Tibial artery (tissue), 4 donors: ENCODE measurements around the gene DMD.

Experiments used
- DNase-seq, 2 donors: peaks; one replicate each; pipeline ENCODE4 v3.0.0-alpha.2; 2019
- H3K27ac ChIP-seq, 2 donors: fragments of 200-600 bp; sonication (generic) in 1 of 2; 1 replicate in 1 of 2; 2 replicates in 1 of 2; pipeline ENCODE4 v1.5.1; 2018 to 2019; ENCODE audit warnings: mild to moderate bottlenecking in 1 of 2
- H3K27me3 ChIP-seq, 2 donors: fragments of 200-600 bp; sonication (generic) in 1 of 2; one replicate each; pipeline versions ENCODE4 v1.5.1 to v1.6.0; 2016 to 2019
- H3K36me3 ChIP-seq, 3 donors: fragments of 200-600 bp; sonication (generic) in 2 of 3; one replicate each; pipeline ENCODE4 v1.5.1; 2016 to 2019; ENCODE audit warnings: mild to moderate bottlenecking in 2 of 3
- H3K4me1 ChIP-seq, 4 donors: fragments of 200-600 bp; sonication (generic) in 2 of 4; 1 replicate in 3 of 4; 2 replicates in 1 of 4; pipeline ENCODE4 v1.5.1; 2016 to 2019
- H3K4me3 ChIP-seq, 2 donors: fragments of 200-600 bp; sonication (generic) in 1 of 2; 1 replicate in 1 of 2; 2 replicates in 1 of 2; pipeline ENCODE4 v1.5.1; 2018 to 2019; ENCODE audit warnings: mild to moderate bottlenecking in 2 of 2
- H3K9me3 ChIP-seq, 3 donors: fragments of 200-600 bp; sonication (generic) in 1 of 3; one replicate each; pipeline ENCODE4 v1.5.1; 2016 to 2019
- intact Hi-C: fragments of 100-400 bp; cut with DNase I; formaldehyde crosslinking; loops from one replicate; pipeline ENCODE4 v1.15.0; 2023; ENCODE audit warnings: low total_unique reads
- TF ChIP-seq, protein P1 (sequence below), 2 experiments: fragments of 200-600 bp in 1 of 2; fragments of 450-650 bp in 1 of 2; IDR thresholded peaks; one replicate each; pipeline ENCODE4 v1.5.1; 2017 to 2019; ENCODE audit warnings: antibody characterized with exemption in 2 of 2, mild to moderate bottlenecking in 1 of 2, moderate library complexity in 1 of 2

DMD gene

DNA sequence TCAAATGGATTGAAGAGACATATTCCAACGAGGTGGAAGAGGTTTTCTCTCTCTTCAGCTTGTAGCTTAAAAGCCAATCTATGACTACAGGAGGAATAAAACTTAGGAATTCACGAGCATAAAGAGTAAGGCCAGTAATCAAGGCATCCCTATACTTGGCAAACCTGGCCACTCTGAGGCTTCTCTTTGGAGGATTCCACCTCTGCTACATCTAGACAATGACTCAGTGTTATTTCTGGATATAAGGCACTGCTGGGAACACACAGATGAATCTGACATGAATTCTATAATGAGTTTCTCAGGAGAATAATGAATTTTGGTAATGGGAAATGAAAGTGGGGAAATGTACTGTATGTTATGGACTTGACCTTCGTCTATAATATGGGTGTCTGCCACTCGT is 1123.7 kb downstream of the DMD start:
- TF ChIP-seq, protein P1, sequence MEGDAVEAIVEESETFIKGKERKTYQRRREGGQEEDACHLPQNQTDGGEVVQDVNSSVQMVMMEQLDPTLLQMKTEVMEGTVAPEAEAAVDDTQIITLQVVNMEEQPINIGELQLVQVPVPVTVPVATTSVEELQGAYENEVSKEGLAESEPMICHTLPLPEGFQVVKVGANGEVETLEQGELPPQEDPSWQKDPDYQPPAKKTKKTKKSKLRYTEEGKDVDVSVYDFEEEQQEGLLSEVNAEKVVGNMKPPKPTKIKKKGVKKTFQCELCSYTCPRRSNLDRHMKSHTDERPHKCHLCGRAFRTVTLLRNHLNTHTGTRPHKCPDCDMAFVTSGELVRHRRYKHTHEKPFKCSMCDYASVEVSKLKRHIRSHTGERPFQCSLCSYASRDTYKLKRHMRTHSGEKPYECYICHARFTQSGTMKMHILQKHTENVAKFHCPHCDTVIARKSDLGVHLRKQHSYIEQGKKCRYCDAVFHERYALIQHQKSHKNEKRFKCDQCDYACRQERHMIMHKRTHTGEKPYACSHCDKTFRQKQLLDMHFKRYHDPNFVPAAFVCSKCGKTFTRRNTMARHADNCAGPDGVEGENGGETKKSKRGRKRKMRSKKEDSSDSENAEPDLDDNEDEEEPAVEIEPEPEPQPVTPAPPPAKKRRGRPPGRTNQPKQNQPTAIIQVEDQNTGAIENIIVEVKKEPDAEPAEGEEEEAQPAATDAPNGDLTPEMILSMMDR (IDR thresholded peaks at IDR 0.05), result no peak
- no peaks in the 10 kb centered on the region for H3K36me3 ChIP-seq
- no peak overlapping the region for H3K4me3 ChIP-seq
- no peaks in the 10 kb centered on the region for H3K9me3 ChIP-seq
- H3K4me1 ChIP-seq, result no peaks in the 10 kb centered on the region
- intact Hi-C loops, result no loop called here
- no peak overlapping the region for H3K27ac ChIP-seq
- no peak for DNase-seq
- H3K27me3 ChIP-seq, result no peaks in the 10 kb centered on the region

DNA sequence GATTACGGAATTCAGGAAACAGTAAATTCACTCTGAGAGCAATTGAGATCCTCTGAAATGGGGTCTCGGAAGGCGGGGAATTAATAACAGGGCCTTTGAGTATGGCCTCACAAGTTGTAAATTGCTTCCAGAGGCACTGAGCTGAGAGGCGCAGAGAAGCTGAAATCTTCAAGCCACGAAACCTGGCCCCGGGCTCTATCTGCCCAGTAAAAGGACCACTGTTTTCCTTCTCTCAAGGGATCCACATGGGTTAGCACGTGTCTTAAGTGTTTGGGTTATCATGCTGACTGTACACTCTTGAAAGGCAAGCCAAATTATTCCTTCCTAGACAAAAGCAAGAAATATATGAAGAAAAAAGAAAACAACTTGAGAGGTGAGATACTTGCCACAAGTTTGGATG is 1126.6 kb downstream of the DMD start:
- Histone ChIP-seq H3K27me3 (no peaks in the 10 kb centered on the region), H3K9me3 (no peaks in the 10 kb centered on the region)
- intact Hi-C loops, result no loop called here

DNA sequence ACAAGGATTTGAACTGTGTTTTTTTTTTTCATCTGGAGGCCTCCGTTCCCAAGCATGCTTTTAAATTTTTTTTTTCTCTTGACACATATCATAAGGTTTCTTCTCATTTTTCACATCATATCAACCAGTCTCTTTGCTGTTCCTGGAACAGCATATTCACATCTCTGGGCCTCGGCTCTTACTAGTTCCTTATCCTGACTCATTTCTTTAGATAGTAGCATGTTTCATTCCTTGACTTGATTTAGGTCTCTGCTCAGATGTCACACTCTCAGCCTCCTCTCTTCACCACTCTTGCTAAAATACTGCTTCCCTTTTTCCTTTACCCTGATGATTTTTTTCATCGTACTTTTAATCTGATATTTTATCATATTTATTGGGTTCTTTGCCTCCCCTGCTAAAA is 1163.1 kb downstream of the DMD start:
- intact Hi-C loops, result no loop called here
- no peaks in the 10 kb centered on the region for H3K27me3 ChIP-seq
- no peaks in the 10 kb centered on the region for H3K36me3 ChIP-seq
- H3K4me1 ChIP-seq, result no peaks in the 10 kb centered on the region
- no peak for DNase-seq
- no peak overlapping the region for H3K4me3 ChIP-seq
- no peak overlapping the region for H3K27ac ChIP-seq
- TF ChIP-seq, protein P1 (IDR thresholded peaks at IDR 0.05), result no peak
- no peaks in the 10 kb centered on the region for H3K9me3 ChIP-seq

More for the DNA sequence above, 1126.6 kb downstream of the DMD start:
- Histone ChIP-seq H3K36me3 (no peaks in the 10 kb centered on the region), H3K4me3 (no peak overlapping the region), H3K27ac (no peak overlapping the region), H3K4me1 (no peaks in the 10 kb centered on the region)
- TF ChIP-seq, protein P1 (IDR thresholded peaks at IDR 0.05), result no peak
- no peak for DNase-seq

DNA sequence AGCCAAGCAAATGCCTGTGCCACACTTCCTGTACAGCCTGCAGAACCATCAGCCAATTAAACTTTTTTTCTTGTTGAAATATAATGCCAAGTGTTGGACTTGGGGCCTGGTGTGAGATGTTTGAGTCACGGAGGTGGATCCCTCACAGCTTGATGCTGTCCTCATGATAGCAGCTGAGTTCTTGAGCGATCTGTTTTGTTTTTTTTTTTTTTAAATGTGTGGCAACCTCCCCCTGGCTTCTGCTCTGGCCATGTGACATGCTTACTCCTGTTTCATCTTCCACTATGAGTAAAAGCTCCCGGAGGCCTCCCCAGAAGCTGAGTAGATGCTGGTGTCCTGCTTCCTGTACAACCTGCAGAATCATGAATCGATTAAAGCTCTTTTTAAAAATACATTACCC is 1166.2 kb downstream of the DMD start:
- no peaks in the 10 kb centered on the region for H3K27me3 ChIP-seq
- H3K4me3 ChIP-seq, result no peak overlapping the region
- no peaks in the 10 kb centered on the region for H3K9me3 ChIP-seq
- TF ChIP-seq, protein P1 (IDR thresholded peaks at IDR 0.05), result no peak
- intact Hi-C loops, result no loop called here
- H3K27ac ChIP-seq, result no peak overlapping the region
- H3K36me3 ChIP-seq, result no peaks in the 10 kb centered on the region
- no peaks in the 10 kb centered on the region for H3K4me1 ChIP-seq
- DNase-seq, result no peak

DNA sequence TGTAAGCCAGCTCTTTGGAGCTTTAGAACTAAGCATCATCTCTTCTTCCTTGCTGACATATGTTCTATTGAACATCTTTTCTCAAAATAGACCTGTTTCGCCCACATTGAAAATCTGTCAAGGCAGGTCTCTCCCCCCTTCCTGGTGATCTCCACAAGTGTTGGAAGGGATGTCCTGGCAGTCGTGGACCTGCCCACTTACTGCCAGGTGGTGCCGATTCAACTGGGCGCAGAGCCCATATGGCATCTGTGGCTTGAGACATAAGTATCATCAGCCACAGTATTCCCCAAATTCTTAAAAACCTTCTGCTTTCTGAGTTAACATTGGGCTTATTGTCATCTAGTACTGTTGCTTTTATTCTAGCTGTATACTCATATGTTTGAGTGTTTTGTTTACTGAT is 1170.2 kb downstream of the DMD start:
- H3K27ac ChIP-seq, result no peak overlapping the region
- H3K36me3 ChIP-seq, result no peaks in the 10 kb centered on the region
- H3K4me3 ChIP-seq, result no peak overlapping the region
- intact Hi-C loops, result no loop called here
- DNase-seq, result no peak
- TF ChIP-seq, protein P1 (IDR thresholded peaks at IDR 0.05), result no peak
- no peaks in the 10 kb centered on the region for H3K9me3 ChIP-seq
- H3K4me1 ChIP-seq, result no peaks in the 10 kb centered on the region
- H3K27me3 ChIP-seq, result no peaks in the 10 kb centered on the region

DNA sequence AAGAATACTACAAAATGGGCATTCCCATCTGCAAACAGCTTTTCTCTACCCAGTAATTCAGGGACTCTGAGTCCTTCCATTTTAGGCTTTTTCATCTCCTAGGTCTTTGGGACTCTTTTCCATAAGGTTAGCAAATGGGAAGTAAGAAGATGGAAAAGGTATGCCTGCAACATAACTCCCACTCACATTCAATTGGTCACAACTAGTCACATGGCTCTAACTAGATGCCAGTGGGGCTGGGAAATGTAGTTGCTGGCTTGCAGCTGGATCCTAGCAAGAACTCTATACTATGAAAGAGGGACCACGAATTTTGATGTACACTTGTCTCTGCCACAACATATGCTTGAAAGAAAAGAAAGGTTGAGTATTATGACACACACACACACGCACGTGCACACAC is 1184.6 kb downstream of the DMD start:
- Histone ChIP-seq H3K9me3 (no peaks in the 10 kb centered on the region), H3K27me3 (no peaks in the 10 kb centered on the region), H3K27ac (no peak overlapping the region), H3K4me3 (no peak overlapping the region), H3K4me1 (no peaks in the 10 kb centered on the region), H3K36me3 (no peaks in the 10 kb centered on the region)
- intact Hi-C loops, result no loop called here
- TF ChIP-seq, protein P1 (IDR thresholded peaks at IDR 0.05), result no peak
- no peak for DNase-seq
